Measurements from ENCODE around the gene FMO1.

DNA sequence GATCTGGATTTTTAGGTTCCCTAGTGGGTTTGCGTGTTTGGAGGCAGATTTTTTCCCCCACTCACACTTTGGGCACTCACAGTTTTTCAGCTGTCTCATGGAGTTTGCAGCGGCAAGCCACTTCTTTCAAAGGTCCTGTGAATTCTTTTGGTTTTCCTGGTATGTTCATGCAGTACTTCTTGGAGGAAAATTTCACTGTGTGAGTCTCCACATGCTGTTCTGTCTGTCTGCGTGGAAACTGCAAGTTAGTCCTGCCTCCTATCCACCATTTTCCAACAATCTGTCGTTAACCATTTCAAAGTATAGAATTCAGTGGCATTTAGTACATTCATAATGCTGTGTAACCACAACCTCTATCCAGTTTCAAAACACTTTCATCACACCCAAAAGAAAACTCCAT, 793 bp upstream of the FMO1 start:
- TF ChIP-seq POLR2AphosphoS5 (IDR thresholded peaks at IDR 0.05; ENCODE audit: low read depth, low read length) (no peak), POLR2A (IDR thresholded peaks at IDR 0.05; ENCODE audit: low read depth, low read length) (no peak), POU2F2 (IDR thresholded peaks at IDR 0.05; ENCODE audit: low read depth, low read length) (no peak)
